SK-N-SH treated with all-trans-retinoic acid at 6 μM for 48 hours (cell line): ENCODE data around the gene ZSCAN25.

Source experiments
- ARNTL ChIP-seq: fragments of 450-650 bp; formaldehyde crosslinking; IDR thresholded peaks from 2 replicates; pipeline ENCODE4 v1.5.0; 2020; ENCODE audit warnings: low read depth, mild to moderate bottlenecking, moderate library complexity, borderline replicate concordance
- CSDC2 ChIP-seq: fragments of 250-450 bp; sonication (Bioruptor Pico); IDR thresholded peaks from 2 replicates; pipeline ENCODE4 v1.5.0; 2020; ENCODE audit warnings: mild to moderate bottlenecking, moderate library complexity
- ESRRG ChIP-seq: fragments of 250-450 bp; sonication (Bioruptor Pico); IDR thresholded peaks from 2 replicates; pipeline ENCODE4 v1.6.1; 2021; ENCODE audit warnings: mild to moderate bottlenecking
- OSR1 ChIP-seq: fragments of 250-450 bp; sonication (Bioruptor Pico); IDR thresholded peaks from 2 replicates; pipeline ENCODE4 v1.8.0; 2022; ENCODE audit warnings: moderate library complexity, mild to moderate bottlenecking, inconsistent platforms
- PPARA ChIP-seq: fragments of 250-450 bp; sonication (Bioruptor Pico); IDR thresholded peaks from 2 replicates; pipeline ENCODE4 v1.5.0; 2020; ENCODE audit warnings: mild to moderate bottlenecking, borderline replicate concordance
- RARB ChIP-seq: fragments of 250-450 bp; sonication (Bioruptor Pico); IDR thresholded peaks from 2 replicates; pipeline ENCODE4 v1.8.0; 2021; ENCODE audit warnings: mild to moderate bottlenecking, moderate library complexity
- SNAI2 ChIP-seq: fragments of 250-450 bp; sonication (Bioruptor Pico); IDR thresholded peaks from 2 replicates; pipeline ENCODE4 v1.5.0; 2020; ENCODE audit warnings: mild to moderate bottlenecking, moderate library complexity
- TCF4 ChIP-seq: fragments of 250-450 bp; sonication (Bioruptor Pico); IDR thresholded peaks from 2 replicates; pipeline ENCODE4 v1.8.0; 2021; ENCODE audit warnings: mild to moderate bottlenecking, moderate library complexity, borderline replicate concordance
- ZC3H10 ChIP-seq: fragments of 250-450 bp; sonication (Bioruptor Pico); IDR thresholded peaks from 2 replicates; pipeline ENCODE4 v1.5.1; 2021; ENCODE audit warnings: mild to moderate bottlenecking, moderate library complexity
- ZFP30 ChIP-seq: fragments of 450-650 bp; formaldehyde crosslinking; IDR thresholded peaks from 2 replicates; pipeline ENCODE4 v1.5.0; 2022; ENCODE audit warnings: mild to moderate bottlenecking, moderate library complexity
- TF ChIP-seq, protein P1 (sequence below): fragments of 250-450 bp; sonication (Bioruptor Pico); IDR thresholded peaks from 2 replicates; pipeline ENCODE4 v1.5.0; 2020; ENCODE audit warnings: mild to moderate bottlenecking, moderate library complexity
- TF ChIP-seq, protein P2 (sequence below): fragments of 250-450 bp; sonication (Bioruptor Pico); IDR thresholded peaks from 2 replicates; pipeline ENCODE4 v1.8.0; 2020; ENCODE audit warnings: mild to moderate bottlenecking, moderate library complexity, borderline replicate concordance

DNA sequence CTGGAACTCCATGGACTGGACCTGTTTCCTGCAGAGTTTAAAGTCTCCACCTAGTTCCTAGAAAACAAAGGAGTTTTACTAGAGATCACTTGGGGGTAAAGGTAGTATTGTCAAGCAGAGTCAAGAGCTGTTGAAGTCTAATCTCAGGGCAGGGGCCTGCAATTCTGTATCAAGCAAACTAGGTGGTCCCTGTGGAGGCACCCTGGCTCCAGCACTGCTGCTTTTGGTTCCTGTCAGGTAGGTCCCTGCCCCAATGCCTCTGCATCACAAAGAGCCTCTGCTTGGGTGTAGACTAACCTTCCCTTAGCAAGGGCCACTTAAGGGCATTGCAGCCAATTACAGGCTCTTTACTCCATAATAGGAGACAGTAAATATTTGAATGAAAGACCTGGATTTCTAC lies 22.5 kb downstream of the ZSCAN25 start:
- TF ChIP-seq ARNTL (CRISPR knock-in tag) (no peak), OSR1 (CRISPR knock-in tag) (no peak), ZFP30 (CRISPR knock-in tag) (no peak), PPARA (CRISPR knock-in tag) (no peak), ZC3H10 (CRISPR knock-in tag) (no peak), TCF4 (CRISPR knock-in tag) (no peak), SNAI2 (CRISPR knock-in tag) (no peak), ESRRG (CRISPR knock-in tag) (no peak), RARB (CRISPR knock-in tag) (no peak), CSDC2 (CRISPR knock-in tag) (no peak)
- TF ChIP-seq, protein P1, sequence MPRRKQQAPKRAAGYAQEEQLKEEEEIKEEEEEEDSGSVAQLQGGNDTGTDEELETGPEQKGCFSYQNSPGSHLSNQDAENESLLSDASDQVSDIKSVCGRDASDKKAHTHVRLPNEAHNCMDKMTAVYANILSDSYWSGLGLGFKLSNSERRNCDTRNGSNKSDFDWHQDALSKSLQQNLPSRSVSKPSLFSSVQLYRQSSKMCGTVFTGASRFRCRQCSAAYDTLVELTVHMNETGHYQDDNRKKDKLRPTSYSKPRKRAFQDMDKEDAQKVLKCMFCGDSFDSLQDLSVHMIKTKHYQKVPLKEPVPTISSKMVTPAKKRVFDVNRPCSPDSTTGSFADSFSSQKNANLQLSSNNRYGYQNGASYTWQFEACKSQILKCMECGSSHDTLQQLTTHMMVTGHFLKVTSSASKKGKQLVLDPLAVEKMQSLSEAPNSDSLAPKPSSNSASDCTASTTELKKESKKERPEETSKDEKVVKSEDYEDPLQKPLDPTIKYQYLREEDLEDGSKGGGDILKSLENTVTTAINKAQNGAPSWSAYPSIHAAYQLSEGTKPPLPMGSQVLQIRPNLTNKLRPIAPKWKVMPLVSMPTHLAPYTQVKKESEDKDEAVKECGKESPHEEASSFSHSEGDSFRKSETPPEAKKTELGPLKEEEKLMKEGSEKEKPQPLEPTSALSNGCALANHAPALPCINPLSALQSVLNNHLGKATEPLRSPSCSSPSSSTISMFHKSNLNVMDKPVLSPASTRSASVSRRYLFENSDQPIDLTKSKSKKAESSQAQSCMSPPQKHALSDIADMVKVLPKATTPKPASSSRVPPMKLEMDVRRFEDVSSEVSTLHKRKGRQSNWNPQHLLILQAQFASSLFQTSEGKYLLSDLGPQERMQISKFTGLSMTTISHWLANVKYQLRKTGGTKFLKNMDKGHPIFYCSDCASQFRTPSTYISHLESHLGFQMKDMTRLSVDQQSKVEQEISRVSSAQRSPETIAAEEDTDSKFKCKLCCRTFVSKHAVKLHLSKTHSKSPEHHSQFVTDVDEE (CRISPR knock-in tag) = no peak
- TF ChIP-seq, protein P2, sequence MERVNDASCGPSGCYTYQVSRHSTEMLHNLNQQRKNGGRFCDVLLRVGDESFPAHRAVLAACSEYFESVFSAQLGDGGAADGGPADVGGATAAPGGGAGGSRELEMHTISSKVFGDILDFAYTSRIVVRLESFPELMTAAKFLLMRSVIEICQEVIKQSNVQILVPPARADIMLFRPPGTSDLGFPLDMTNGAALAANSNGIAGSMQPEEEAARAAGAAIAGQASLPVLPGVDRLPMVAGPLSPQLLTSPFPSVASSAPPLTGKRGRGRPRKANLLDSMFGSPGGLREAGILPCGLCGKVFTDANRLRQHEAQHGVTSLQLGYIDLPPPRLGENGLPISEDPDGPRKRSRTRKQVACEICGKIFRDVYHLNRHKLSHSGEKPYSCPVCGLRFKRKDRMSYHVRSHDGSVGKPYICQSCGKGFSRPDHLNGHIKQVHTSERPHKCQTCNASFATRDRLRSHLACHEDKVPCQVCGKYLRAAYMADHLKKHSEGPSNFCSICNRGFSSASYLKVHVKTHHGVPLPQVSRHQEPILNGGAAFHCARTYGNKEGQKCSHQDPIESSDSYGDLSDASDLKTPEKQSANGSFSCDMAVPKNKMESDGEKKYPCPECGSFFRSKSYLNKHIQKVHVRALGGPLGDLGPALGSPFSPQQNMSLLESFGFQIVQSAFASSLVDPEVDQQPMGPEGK = no peak
